ENCODE measurements around the gene ANKRD44.

- TF ChIP-seq CTCF (IDR thresholded peaks at IDR 0.05; ENCODE audit: borderline replicate concordance, extremely low read depth, low read length, poor library complexity, severe bottlenecking) (no peak), EZH2 (IDR thresholded peaks at IDR 0.05; ENCODE audit: borderline replicate concordance, low read depth, low read length, severe bottlenecking) (no peak)
Measured at GRCh38 chr2:197089655-197090054, 220.9 kb downstream of the ANKRD44 start.
